HepG2 (cell line): ENCODE measurements around the gene RPRD1A. TPM values are rescaled to one million over a fixed set of nuclear protein-coding genes. Genes with fewer than 3 reads are reported as not detected.

Source experiments
- ATAC-seq: fragments of 200-7000 bp; cut with Tn5 transposase; 3 replicates; pipeline ENCODE4 v1.9.1; 2020; ENCODE audit warnings: mild to moderate bottlenecking, moderate library complexity
- BruUV-seq: library from RNA; stranded (reverse); fragments of 400-500 nt; replicated peaks from 2 replicates; lab custom pipeline; 2021; lab: Mats Ljungman, UMichigan
- CTCF ChIA-PET: fragments of 300-600 bp; formaldehyde crosslinking; extraction: SDS; loops from one replicate; lab custom pipeline; 2021; ENCODE audit warnings: low total read pairs, inconsistent platforms, low intra/inter-chr PET ratio; lab: Yijun Ruan, JAX
- POLR2A ChIA-PET: fragments of 350-600 bp; sonication (Branson Sonifier 250); formaldehyde crosslinking; loops from one replicate; lab custom pipeline; 2020; ENCODE audit warnings: antibody characterized with exemption, inconsistent platforms; lab: Yijun Ruan, JAX
- DNase-seq: peaks from one replicate; pipeline ENCODE4 v3.0.0-alpha.2; 2015; ENCODE audit warnings: low spot score
- FAIRE-seq: peaks from 3 replicates; lab custom pipeline; 2011; peaks lifted over from hg19 to GRCh38; lab: Jason Lieb, UNC
- H2AFZ ChIP-seq: one replicate; pipeline ENCODE4 v1.6.1; 2011; ENCODE audit warnings: low read length, inconsistent platforms
- H3K27ac ChIP-seq: fragments of 300-600 bp; 3 replicates; pipeline ENCODE4 v1.8.0; 2011; ENCODE audit warnings: mixed run types, mild to moderate bottlenecking, mixed read lengths, low read length, inconsistent platforms; ENCODE audit not compliant: insufficient read depth; ENCODE audit errors: extremely low read length
- H3K27me3 ChIP-seq, 2 experiments: fragments of 200-600 bp in 1 of 2; 2 replicates in 1 of 2; 3 replicates in 1 of 2; pipeline versions ENCODE4 v1.6.0 to v1.8.0; 2011; ENCODE audit warnings: low read length in 2 of 2, mild to moderate bottlenecking in 2 of 2, moderate library complexity in 2 of 2, inconsistent platforms in 1 of 2; ENCODE audit not compliant: insufficient read depth in 2 of 2, control insufficient read depth in 1 of 2
- H3K36me3 ChIP-seq, 2 experiments: fragments of 200-600 bp in 1 of 2; replicated peaks in 1 of 2; 2 replicates in 1 of 2; 3 replicates in 1 of 2; pipeline versions ENCODE4 v1.5.1 to v1.8.0; 2011; ENCODE audit warnings: low read length in 2 of 2, inconsistent platforms in 1 of 2; ENCODE audit not compliant: insufficient read depth in 2 of 2, control insufficient read depth in 1 of 2
- H3K4me1 ChIP-seq: 2 replicates; pipeline ENCODE4 v1.5.1; 2012; ENCODE audit warnings: low read length, inconsistent platforms; ENCODE audit not compliant: insufficient read depth
- H3K4me2 ChIP-seq: 2 replicates; pipeline ENCODE4 v1.6.0; 2011; ENCODE audit warnings: low read depth, low read length, inconsistent platforms
- H3K4me3 ChIP-seq, 3 experiments: fragments of 200-600 bp in 1 of 3; sonication (generic), shearing (Covaris generic) in 1 of 3; replicated peaks in 1 of 3; 2 replicates each; pipeline ENCODE4 v1.5.1; 2011 to 2016; ENCODE audit warnings: low read length in 3 of 3, inconsistent platforms in 2 of 3, low read depth in 2 of 3, mild to moderate bottlenecking in 2 of 3, control low read depth in 1 of 3, mixed read lengths in 1 of 3; ENCODE audit not compliant: insufficient read depth in 1 of 3
- H3K79me2 ChIP-seq: one replicate; pipeline ENCODE4 v1.6.1; 2011; ENCODE audit warnings: low read length, inconsistent platforms; ENCODE audit not compliant: insufficient read depth
- H3K9ac ChIP-seq: 2 replicates; pipeline ENCODE4 v1.6.0; 2011; ENCODE audit warnings: mild to moderate bottlenecking, low read depth, low read length, inconsistent platforms; ENCODE audit not compliant: insufficient read depth
- H3K9me3 ChIP-seq: 2 replicates; pipeline ENCODE4 v1.5.1; 2012; ENCODE audit warnings: mild to moderate bottlenecking, low read length
- H4K20me1 ChIP-seq: 2 replicates; pipeline ENCODE4 v1.6.0; 2011; ENCODE audit warnings: inconsistent platforms, mild to moderate bottlenecking, low read length, moderate library complexity; ENCODE audit not compliant: insufficient read depth
- CENPX ChIP-seq: sonication (generic); formaldehyde crosslinking; IDR thresholded peaks from 2 replicates; pipeline ENCODE4 v1.9.0; 2021; ENCODE audit warnings: mild to moderate bottlenecking, missing genetic modification reagents, moderate library complexity
- NR0B2 ChIP-seq: sonication (generic); formaldehyde crosslinking; IDR thresholded peaks from 2 replicates; pipeline ENCODE4 v1.4.0; 2020; ENCODE audit warnings: mild to moderate bottlenecking, missing genetic modification reagents
- TBX2 ChIP-seq: sonication (generic); formaldehyde crosslinking; IDR thresholded peaks from 2 replicates; pipeline ENCODE4 v1.5.0; 2020; ENCODE audit warnings: missing genetic modification reagents, mild to moderate bottlenecking, borderline replicate concordance
- ZNF687 ChIP-seq: sonication (generic); formaldehyde crosslinking; IDR thresholded peaks from 2 replicates; pipeline ENCODE4 v1.5.1; 2020; ENCODE audit warnings: mild to moderate bottlenecking, missing genetic modification reagents, moderate library complexity
- ZUFSP ChIP-seq: sonication (generic); formaldehyde crosslinking; IDR thresholded peaks from 2 replicates; pipeline ENCODE4 v1.9.0; 2021; ENCODE audit warnings: missing genetic modification reagents, mild to moderate bottlenecking, borderline replicate concordance
- WGBS: methylation state at CpG from one replicate; pipeline ENCODE4 v1.1.6; 2017; ENCODE audit warnings: low lambda C conversion rate; 5-methylcytosine and 5-hydroxymethylcytosine counted together
- in situ Hi-C: cut with HindIII; loops from 2 replicates; pipeline ENCODE4 v1.10.0; 2017; ENCODE audit warnings: low pct_unique_long_range_greater_than_20kb; ENCODE audit not compliant: extremely low pct_ligation_motif_present
- intact Hi-C: fragments of 100-400 bp; cut with micrococcal nuclease; formaldehyde crosslinking; loops from one replicate; pipeline ENCODE4 v1.10.0; 2022; ENCODE audit not compliant: unreplicated experiment
- polyA plus RNA-seq, 8 experiments: library from polyadenylated mRNA; depleted of rRNA in 3 of 8; stranded (reverse) in 7 of 8; unstranded in 1 of 8; fragments of >200 nt; fragmentation: Illumina TruSeq in 4 of 8; extraction: Trizol in 4 of 8; gene quantifications; 2 replicates each; pipeline versions ENCODE4 v1.2.1 to v1.2.3, GENCODE V29; 2011 to 2016; ENCODE audit warnings: low read depth in 4 of 8, missing spikeins in 1 of 8, mixed read lengths in 1 of 8; ENCODE audit not compliant: insufficient read depth in 1 of 8
- total RNA-seq, 5 experiments: library from RNA; depleted of rRNA; stranded (reverse); fragments of >200 nt; fragmentation: Illumina TruSeq; extraction: Trizol; gene quantifications; 2 replicates each; pipeline ENCODE4 v1.2.3, GENCODE V29; 2016; ENCODE audit warnings: low read depth in 1 of 5

RPRD1A gene
- total and polyA plus RNA-seq, 2 of the 13 experiments (the other 11 are each of a cell fraction or from before 2014, with no cell fraction given) = 42.5 to 78.2 TPM

- POLR2A ChIA-PET = interaction anchor here (1.3 kb wide), 1 partner anchor 19 kb away, joined by 6 read pairs; the partner anchor contains the start of gene RPRD1A
- WGBS = 25% methylated on average over 5 of the region's 8 CpGs
- CTCF ChIA-PET = no interaction called here
- no peaks in the 10 kb centered on the region for H3K36me3 ChIP-seq
- H3K4me2 ChIP-seq = no peak overlapping the region
- H3K79me2 ChIP-seq = no peaks in the 10 kb centered on the region
- H3K27ac ChIP-seq = no peak overlapping the region
- no peak overlapping the region for H2AFZ ChIP-seq
- no peak overlapping the region for H3K4me3 ChIP-seq
- FAIRE-seq = no peak
- no peak for DNase-seq
- TF ChIP-seq TBX2 (CRISPR knock-in tag) = no peak
- TF ChIP-seq CENPX = no peak
- no peak for TF ChIP-seq NR0B2 (CRISPR knock-in tag)
- no peak overlapping the region for H3K9ac ChIP-seq
- no TSS peak for BruUV-seq
- peaks cover 4% of the 10 kb centered on the region; the same call in 1 of the 2 replicates for H3K9me3 ChIP-seq
- in situ Hi-C loops = no loop called here
- intact Hi-C loops = no loop called here
- H3K4me1 ChIP-seq = no peaks in the 10 kb centered on the region
- peaks cover 1 to 4% of the 10 kb centered on the region in 2 experiments; a peak in 2 of 5 replicates for H3K27me3 ChIP-seq
- H4K20me1 ChIP-seq = no peaks in the 10 kb centered on the region
- peak; percentile 33 for ATAC-seq
Observed at GRCh38 chr18:36086186-36086585, 18.8 kb upstream of the RPRD1A start.

GRCh38 chr18:36085195-36085594, 17.8 kb upstream of the RPRD1A start:
- Histone ChIP-seq H3K27ac (no peak overlapping the region), H3K4me2 (no peak overlapping the region), H3K4me3 (no peak overlapping the region), H3K9me3 (peaks cover 10% of the 10 kb centered on the region; the same call in 1 of the 2 replicates), H3K27me3 (peaks cover 0 to 1% of the 10 kb centered on the region in 2 experiments; a peak in 1 of 5 replicates), H3K36me3 (no peaks in the 10 kb centered on the region), H2AFZ (no peak overlapping the region), H3K9ac (no peak overlapping the region), H3K4me1 (no peaks in the 10 kb centered on the region), H4K20me1 (no peaks in the 10 kb centered on the region), H3K79me2 (no peaks in the 10 kb centered on the region)
- no CpG with 5 or more reads among the region's 4 CpGs for WGBS
- intact Hi-C loops = no loop called here
- ChIA-PET CTCF (no interaction called here), POLR2A (interaction anchor here (1.3 kb wide), 1 partner anchor 18 kb away, joined by 6 read pairs; the partner anchor contains the start of gene RPRD1A)
- ATAC-seq = no peak; the same call in 2 of the 3 replicates
- in situ Hi-C loops = no loop called here
- FAIRE-seq = no peak
- no peak for DNase-seq
- TF ChIP-seq ZNF687 (peak; percentile 12; the same call in 1 of the 2 replicates), ZUFSP (CRISPR knock-in tag) (no peak)
- BruUV-seq = no TSS peak
